ENCODE results near the gene PVRIG.
"Not testable (repeated sequence)": the region's sequence is repeated elsewhere in the genome, so short reads cannot be mapped to it uniquely, and the experiment has no call there.

PVRIG gene

GRCh38 chr7:100195222-100195621, 24.5 kb upstream of the PVRIG start:
- no peak for DNase-seq (ENCODE audit: low spot score)

DNA sequence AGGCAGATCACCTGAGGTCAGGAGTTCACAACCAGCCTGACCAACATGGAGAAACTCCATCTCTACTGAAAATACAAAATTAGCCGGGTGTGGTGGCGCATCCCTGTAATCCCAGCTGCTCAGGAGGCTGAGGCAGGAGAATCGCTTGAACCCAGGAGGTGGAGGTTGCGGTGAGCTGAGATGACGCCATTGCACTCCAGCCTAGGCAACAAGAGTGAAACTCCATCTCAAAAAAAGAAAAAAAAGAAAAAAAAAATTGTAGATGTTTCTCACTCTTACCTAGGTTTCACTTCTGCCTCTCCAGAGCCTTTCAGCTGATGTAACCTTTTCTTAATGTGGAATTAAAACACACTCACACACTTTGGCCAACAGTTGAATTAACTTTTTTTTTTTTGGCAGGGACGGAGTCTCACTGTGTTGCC, 23.8 kb upstream of the PVRIG start:
- DNase-seq (ENCODE audit: low spot score), result not testable (repeated sequence)

DNA sequence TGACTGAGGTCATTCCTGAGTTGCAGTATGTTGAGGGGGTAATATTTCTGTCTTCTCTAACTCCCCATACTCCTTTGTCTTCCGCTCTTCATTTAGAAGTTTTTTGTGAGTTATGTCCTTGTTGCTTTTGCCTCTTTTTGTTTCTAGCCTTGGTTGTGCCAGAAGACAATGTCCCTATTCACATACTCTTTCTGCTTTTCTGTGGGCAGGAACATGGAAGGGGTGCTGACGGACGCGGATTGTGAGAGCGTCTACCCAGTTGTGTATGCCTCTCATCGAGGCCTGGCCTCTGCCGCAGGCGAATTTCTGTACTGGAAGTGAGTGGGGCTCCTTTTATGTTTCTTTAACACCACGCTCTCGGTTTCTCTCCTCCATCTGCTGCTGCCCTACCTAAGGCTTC, 21.5 kb upstream of the PVRIG start:
- no peak for DNase-seq (ENCODE audit: low spot score)

- DNase-seq (ENCODE audit: low spot score), result no peak
Observed at GRCh38 chr7:100200693-100201092, 19.1 kb upstream of the PVRIG start.

DNA sequence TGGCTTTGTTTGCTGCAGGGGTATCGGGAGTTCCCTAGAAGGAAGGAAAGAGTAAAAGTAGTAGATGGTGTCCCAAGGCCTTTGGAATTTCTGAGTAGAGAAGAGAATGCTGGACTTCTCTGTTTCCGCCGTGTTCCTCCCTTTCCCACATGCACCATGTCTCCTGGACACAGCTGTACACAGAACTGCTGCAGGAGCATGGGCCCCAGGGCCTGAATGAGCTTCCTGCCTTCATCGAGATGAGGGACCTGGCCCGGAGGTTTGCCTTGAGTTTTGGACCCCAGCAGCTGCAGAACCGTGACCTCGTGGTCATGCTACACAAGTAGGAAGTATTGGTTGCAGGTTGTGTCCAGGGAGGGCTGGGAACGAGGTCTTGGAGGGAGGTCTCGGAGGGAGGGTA, 15.3 kb upstream of the PVRIG start:
- DNase-seq (ENCODE audit: low spot score), result no peak

DNA sequence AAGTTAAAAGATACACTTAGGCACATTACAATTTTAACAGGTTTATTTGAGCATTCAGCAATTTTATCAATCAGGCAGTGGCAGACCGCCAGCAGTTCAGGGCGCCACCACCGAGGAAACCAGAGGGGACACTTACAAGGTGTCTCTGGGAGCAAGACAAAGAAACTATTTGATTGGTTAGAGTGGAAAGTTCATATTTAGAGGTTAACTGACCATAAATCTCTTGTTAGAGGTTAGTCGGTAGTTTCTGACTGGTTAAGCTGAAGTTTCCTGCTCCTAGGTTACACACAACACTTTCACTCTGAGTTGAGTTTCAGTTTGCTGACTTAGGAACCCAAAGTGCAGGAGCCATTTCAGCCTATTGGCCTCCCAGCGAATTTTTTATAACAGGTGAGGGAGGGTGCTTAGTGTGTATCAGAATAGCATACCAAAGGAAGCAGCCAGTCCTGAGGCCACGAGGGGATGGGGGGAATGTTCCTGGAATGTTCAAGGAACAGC, 10.8 kb upstream of the PVRIG start:
- no peak for DNase-seq (ENCODE audit: low spot score)

GRCh38 chr7:100209493-100209892, 10.3 kb upstream of the PVRIG start:
- no peak for DNase-seq (ENCODE audit: low spot score)

DNA sequence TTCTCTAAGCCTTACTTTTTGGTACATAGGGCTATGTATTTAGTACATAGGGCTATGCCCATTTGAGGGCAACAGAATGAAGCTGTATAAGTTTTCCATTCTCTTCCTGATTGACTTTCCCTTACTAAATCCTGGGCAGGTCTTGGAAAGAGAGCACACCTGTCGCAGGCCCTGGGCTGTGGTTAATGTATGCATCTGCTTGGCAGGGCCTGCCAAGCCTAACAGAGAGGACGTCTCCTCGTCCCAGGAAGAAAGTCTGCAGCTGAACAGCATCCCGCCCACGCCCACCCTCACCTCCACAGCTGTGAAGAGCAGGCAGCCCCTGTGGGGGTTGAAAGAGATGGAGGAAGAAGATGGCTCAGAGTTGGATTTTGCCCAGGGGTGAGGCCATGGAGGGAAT, 8.9 kb upstream of the PVRIG start:
- no peak for DNase-seq (ENCODE audit: low spot score)

GRCh38 chr7:100211342-100211780, 8.4 kb upstream of the PVRIG start:
- no peak for DNase-seq (ENCODE audit: low spot score)

- no peak for DNase-seq (ENCODE audit: low spot score)
Observed at GRCh38 chr7:100212631-100213286, 7.0 kb upstream of the PVRIG start.

GRCh38 chr7:100213672-100214071, 6.1 kb upstream of the PVRIG start:
- DNase-seq (ENCODE audit: low spot score), result no peak

DNA sequence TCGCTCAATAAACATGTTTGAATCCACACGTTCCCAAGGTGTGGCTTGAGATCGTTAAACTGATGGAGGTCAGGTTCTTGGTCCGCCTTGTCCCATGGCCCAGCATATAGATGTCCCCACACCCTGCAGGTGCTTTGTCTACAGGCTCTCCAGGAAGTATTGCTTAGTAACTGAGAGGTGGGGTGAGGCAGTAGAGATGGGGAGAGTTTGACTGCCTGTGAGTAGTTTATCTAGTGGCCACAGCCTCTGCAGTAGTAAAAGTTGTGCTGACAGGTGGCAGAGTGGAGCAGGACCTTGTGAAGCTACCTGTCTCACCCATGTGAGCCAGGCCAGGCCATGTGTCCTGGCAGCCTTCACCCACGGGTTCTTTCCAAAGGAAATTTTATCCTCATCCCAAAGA, 5.4 kb upstream of the PVRIG start:
- DNase-seq (ENCODE audit: low spot score), result not testable (repeated sequence)

- peak; percentile 22 for DNase-seq (ENCODE audit: low spot score)
Observed at GRCh38 chr7:100215895-100216294, 3.9 kb upstream of the PVRIG start.

GRCh38 chr7:100217934-100218333, 1.8 kb upstream of the PVRIG start:
- peak; percentile 61 for DNase-seq (ENCODE audit: low spot score)

DNA sequence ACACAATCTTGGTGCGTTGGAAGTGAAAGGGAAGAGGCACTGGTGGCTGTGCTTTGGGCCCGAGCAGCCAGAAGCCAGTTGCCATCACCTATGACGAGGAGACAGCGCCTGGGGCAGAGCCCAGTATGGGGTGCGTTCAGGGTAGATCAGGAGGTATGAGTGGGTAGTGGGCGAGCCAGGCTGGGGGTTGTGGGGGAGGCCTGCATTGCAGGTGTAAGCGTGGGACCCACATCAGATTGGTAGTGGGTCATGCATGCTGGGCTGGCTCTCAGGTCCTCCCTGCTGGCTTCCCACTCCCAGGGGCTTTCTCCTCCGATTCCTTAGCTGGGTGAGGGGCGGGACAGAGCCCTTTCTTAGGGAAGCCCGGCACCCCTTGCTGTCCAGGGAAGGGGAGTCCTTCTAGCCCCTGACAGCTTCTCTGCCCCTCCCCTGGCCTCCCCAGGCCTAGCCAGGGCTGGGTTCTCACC, 445 bp upstream of the PVRIG start:
- DNase-seq (ENCODE audit: low spot score), result no peak

GRCh38 chr7:100220586-100221230, 959 bp downstream of the PVRIG start:
- DNase-seq (ENCODE audit: low spot score), result no peak

DNA sequence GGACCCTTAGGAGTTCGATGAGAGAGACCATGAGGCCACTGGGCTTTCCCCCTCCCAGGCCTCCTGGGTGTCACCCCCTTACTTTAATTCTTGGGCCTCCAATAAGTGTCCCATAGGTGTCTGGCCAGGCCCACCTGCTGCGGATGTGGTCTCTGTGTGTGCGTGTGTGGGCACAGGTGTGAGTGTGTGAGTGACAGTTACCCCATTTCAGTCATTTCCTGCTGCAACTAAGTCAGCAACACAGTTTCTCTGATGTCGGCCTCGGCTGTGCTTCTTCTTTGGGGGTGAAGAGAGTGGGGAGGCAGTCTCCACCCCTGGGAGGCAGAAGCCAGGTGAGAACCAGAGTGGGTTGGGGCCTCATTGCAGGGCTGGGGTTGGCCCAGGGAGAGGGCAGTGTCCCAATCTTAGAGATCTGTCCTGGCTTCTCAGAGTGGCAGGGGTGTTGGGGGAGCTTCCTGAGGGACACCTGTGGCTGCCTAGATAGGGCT, 1.5 kb downstream of the PVRIG start:
- DNase-seq (ENCODE audit: low spot score), result no peak

DNA sequence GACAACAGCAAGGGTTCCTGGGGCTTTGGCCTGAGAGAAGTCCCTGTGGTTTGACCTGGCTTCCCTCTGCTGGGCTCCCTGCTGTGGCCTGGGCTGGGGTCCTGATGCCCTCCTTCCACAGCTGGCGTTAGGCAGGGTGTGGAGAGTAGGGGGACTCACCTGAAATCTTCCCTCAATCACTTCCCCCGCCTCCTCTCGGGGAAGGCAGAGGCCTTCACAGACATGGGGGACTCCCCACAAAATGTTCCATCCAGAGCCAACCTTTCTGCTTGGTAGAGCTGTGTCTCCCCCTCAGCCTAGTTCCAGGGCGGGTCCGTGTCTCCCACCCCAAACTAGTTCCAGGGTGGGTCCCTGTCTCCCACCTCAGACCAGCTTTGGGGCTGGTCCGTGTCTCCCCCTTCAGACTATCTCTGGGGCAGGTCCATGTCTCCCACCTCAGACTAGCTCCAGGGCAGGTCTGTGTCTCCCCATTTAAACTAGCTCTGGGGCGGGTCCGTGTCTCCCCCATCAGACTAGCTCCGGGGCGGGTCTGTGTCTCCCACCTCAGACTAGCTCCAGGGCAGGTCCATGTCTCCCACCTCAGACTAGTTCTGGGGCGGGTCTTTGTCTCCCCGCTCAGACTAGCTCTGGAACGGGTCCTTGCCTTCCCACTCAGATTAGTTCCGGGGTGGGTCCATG, 2.2 kb downstream of the PVRIG start:
- DNase-seq (ENCODE audit: low spot score), result no peak

DNA sequence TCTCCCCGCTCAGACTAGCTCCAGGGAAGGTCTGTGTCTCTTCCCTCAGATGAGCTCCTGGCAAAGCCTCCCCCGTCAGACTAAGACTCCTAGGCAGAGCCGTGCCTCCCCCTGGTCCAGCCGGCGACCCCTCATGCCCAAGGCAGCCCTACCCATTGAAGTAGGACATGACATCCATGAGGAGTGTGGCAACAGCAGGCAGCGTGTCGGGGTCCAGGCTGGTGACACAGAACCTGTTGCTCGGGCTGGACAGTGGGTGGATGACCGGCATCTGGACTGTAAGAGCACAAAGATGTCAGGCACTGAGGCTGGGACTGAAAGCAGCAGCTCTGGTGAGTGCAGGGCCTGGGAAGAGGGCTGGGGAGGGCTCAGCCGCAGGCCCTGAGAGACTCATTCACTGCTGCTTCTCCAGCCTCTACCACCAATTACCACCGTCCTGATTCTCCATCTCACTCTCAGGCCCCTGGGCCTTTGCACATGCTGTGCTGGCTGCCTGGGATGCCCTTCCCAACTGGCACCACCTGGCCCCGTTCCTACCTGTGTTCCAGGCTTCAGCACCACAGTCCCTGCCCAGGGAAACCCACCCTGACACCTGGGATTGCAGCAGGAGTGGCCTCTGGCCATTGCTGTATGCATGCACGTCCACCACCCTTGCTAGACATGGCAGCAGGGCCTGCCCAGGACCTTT, 2.8 kb downstream of the PVRIG start:
- no peak for DNase-seq (ENCODE audit: low spot score)

DNA sequence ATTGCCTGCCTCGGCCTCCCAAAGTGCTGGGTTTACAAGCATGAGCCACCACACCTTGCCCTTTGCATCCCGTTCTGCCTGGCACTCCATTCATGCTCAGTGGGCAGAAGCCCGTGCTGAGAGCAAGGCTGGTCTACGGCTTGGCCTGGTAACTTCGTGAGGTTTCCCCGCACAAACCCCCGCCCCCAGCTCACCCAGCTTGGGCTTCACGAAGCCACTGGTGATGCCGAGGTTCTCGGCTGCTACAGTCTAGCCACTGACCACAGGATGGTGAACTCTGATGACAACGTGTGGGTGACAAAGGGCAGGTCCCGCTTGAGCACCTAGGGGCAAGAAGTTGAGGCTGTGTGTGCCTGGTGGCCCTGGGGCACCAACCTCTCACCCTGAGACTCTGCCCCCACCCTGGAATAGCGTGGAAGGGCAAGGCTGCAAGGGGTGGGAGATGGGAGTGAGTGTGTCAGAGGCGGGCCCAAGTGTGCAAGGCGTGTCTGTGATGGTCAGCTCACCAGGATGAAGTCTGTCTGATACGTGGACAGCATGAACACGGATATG, 3.7 kb downstream of the PVRIG start:
- DNase-seq (ENCODE audit: low spot score), result not testable (repeated sequence)

GRCh38 chr7:100224891-100225290, 5.1 kb downstream of the PVRIG start:
- not testable (repeated sequence) for DNase-seq (ENCODE audit: low spot score)
